GM19238 (cell line): ENCODE measurements around the gene HDAC11.
A peak's percentile ranks its signal among the peaks of the same experiment; 100 is the strongest.
"Not testable (repeated sequence)": the region's sequence is repeated elsewhere in the genome, so short reads cannot be mapped to it uniquely, and the experiment has no call there.

Experiments
- DNase-seq: peaks from one replicate; pipeline ENCODE4 v3.0.0; 2011; ENCODE audit warnings: low spot score; ENCODE audit not compliant: insufficient read length

The HDAC11 gene

GRCh38 chr3:13493867-13494441 is 13.8 kb downstream of the HDAC11 start:
- no peak for DNase-seq

- DNase-seq = no peak
Observed at GRCh38 chr3:13494463-13495350, 14.6 kb downstream of the HDAC11 start.

GRCh38 chr3:13495351-13495813 is 15.3 kb downstream of the HDAC11 start:
- DNase-seq = no peak

GRCh38 chr3:13495921-13496723 is 16.0 kb downstream of the HDAC11 start:
- DNase-seq = peak; percentile 45

- no peak for DNase-seq
Observed at GRCh38 chr3:13496879-13497278, 16.8 kb downstream of the HDAC11 start.

- DNase-seq = no peak
Observed at GRCh38 chr3:13497386-13497785, 17.3 kb downstream of the HDAC11 start.

- no peak for DNase-seq
Observed at GRCh38 chr3:13498354-13499060, 18.4 kb downstream of the HDAC11 start.

GRCh38 chr3:13499246-13499645 is 19.1 kb downstream of the HDAC11 start:
- not testable (repeated sequence) for DNase-seq

GRCh38 chr3:13500133-13500885 is 20.2 kb downstream of the HDAC11 start:
- DNase-seq = no peak

- no peak for DNase-seq
Observed at GRCh38 chr3:13501056-13501455, 20.9 kb downstream of the HDAC11 start.

GRCh38 chr3:13501521-13501920 is 21.4 kb downstream of the HDAC11 start:
- DNase-seq = no peak

- DNase-seq = no peak
Observed at GRCh38 chr3:13501958-13502790, 22.1 kb downstream of the HDAC11 start.

- no peak for DNase-seq
Observed at GRCh38 chr3:13502791-13503060, 22.6 kb downstream of the HDAC11 start.

- no peak for DNase-seq
Observed at GRCh38 chr3:13504161-13504831, 24.2 kb downstream of the HDAC11 start.

- DNase-seq = no peak
Observed at GRCh38 chr3:13505147-13506130, 25.3 kb downstream of the HDAC11 start.

GRCh38 chr3:13506239-13506638 is 26.1 kb downstream of the HDAC11 start:
- no peak for DNase-seq

- DNase-seq = no peak
Observed at GRCh38 chr3:13506680-13507079, 26.6 kb downstream of the HDAC11 start.

- no peak for DNase-seq
Observed at GRCh38 chr3:13507247-13507569, 27.1 kb downstream of the HDAC11 start.
